Measurements from ENCODE around the gene CELF2. TPM values are rescaled to one million over a fixed set of nuclear protein-coding genes. Genes with fewer than 3 reads are reported as not detected.

Gene CELF2
- total RNA-seq, 1 donor from 2014 or later, result 6.4 TPM

DNA sequence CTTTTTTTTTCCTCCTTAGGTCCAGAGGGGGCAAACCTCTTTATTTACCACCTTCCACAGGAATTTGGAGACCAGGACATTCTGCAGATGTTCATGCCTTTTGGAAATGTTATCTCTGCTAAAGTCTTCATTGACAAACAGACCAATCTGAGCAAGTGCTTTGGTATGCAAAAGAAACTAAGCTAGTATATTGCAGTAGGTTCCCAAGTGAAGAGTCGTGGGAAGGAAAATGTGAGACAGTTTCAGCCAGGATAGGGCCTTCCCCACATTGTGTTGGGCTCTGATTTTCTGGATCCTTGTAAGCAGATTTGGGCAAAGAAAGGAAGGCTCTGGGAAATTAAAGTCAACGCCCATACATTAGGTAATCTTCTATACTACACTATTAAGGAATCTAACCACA, 308.1 kb downstream of the CELF2 start:
- DNase-seq (ENCODE audit: low read depth), result no peak

DNA sequence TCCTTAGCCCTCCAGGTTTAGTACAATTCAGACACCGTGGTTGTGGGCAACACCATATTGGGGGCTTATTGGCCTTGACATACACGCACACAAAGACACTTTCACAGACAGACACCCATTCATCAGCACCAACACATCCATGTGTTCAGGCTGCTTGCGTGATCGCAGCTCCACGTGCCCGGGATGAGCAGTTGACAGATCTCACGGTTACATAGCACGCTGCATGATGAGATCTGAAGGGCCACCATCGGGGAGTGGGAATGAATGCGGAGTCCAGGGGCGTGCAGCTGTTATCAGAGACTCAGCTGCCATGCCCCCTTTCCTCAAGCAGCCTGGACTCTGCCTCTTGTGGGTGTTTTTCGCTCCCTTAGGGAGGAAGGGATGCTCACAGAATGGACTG, 308.6 kb downstream of the CELF2 start:
- no peak for DNase-seq (ENCODE audit: low read depth)

DNA sequence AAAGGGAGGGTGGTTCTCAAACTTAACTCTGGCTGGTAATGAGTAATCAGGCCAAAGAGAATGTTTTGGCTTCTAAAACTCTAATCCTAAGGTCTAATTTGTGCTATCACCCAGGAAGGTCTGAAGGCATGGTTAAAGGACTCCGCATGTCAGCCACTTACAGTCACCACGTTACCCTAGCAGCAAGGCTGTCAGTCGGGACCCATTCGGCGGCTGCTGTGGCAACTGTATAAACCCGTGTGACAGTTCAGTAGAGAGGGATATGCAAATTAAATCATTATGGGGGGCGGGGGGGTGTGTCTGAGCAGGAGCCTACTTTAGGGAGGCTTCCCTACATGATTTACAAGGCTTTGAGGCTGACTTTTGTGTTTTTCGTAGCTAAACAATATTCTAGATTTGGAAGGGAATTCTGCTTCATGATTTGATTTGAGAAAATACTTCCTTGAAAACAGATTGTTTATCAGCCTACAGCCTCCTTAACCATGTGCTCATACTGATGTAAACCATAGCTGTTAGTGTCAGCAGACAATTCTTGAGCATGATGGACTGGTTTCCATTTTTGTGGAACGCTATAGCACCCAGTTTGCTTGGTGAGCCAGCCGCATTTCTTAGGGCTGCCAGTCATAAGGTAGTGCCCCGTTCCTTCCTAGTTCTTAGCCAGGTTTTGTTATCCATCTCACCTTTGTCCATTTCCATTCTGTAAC, 309.4 kb downstream of the CELF2 start:
- DNase-seq (ENCODE audit: low read depth), result no peak

DNA sequence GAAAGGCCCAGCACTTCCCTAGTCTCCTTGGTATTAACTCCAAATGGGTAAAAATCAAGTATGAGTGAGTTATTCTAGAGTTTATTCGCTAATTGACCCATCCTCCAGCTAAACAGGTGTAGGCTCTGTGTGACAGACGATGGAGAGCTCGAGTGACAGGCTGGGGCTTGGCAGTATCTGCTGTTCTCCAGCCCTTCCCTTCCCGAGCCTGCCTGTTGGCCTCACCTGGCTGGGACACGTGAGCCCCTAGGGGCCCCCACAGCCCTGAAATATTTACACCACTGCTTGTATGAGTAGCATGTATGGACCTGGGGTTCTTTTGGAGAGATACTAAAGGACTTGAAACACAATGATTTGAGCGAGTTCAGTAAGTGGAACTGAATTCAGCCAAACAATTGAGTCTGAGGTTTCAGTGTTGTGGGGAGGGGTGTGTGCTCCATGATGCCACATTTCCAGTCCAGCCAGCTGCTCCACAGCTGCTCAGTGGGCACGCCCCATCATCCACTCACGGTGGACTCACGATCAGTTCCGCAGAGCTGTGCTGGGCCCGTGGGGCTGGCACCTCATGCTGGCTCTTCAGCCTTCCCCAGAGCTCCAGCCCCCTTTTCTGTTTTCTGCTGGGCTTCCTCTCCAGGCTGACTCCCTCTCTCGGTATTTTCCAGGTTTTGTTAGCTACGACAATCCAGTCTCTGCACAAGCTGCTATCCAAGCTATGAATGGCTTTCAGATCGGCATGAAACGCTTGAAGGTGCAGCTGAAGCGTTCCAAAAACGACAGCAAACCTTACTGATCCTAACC, 310.8 kb downstream of the CELF2 start:
- DNase-seq (ENCODE audit: low read depth), result no peak

GRCh38 chr10:11329062-11329673, 311.5 kb downstream of the CELF2 start:
- no peak for DNase-seq (ENCODE audit: low read depth)

- no peak for DNase-seq (ENCODE audit: low read depth)
These were observed 312.8 kb downstream of the CELF2 start for GRCh38 chr10:11330383-11331045.

DNA sequence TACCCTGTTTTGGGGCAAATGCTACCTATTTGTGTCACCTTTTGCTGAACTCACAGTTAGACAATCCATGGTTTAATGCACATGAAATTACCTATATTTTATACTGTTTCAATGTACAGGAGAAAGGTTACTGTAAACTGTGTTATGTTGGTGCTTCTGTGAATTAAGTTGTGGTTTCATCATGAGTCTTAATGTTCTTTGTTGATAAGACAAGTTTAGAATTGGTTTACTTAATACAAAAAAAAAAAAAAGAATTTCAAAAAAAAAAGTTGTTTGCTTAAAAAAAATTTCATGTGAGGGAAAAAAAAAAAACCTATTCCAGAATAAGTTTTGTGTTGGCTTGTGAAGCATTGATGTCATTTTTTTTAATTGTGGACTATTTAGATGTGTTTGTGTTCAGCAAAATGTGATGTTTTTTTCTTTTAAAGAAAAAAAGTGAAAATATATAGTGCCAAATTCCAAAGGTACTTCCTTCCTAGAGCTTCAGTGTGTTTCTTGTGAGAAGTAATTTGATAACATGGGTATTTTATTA, 313.4 kb downstream of the CELF2 start:
- DNase-seq (ENCODE audit: low read depth), result no peak

DNA sequence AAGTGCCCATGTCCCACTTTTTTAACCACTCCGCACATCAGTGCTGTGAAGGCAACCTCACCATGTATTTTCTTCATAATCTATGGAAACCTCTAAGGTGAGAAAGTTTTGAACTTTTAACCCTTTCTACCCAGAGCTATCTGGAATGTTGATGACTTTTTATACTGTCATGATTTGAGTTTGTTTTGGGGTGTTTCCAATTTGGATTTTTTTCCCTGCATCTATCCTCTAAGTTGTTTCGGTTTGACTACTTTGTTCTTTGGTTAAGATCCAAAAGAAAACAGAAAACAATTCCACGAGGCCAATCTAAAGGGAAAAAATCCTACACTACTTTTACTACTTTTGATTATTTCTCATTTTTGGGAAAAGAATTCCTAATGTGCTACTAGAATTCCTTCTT, 314.1 kb downstream of the CELF2 start:
- no peak for DNase-seq (ENCODE audit: low read depth)

DNA sequence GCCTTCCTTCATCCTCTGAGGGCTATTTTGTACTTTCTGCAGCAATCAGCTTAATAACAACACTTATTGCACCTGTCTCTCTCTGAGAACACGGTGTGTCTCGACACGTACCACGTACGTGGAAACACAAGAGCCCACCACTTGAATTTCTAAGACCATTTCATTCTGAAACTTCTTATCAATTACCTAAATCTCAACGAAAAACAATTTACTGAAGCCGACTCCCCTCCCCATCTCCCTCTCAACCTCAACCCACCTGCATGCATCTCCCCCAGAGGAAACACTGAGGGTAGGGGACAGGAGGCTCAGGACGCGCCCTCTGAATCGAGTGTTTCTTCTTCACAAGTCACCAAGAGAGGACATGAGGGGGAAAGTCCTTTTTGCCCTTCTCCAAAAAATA, 315.2 kb downstream of the CELF2 start:
- DNase-seq (ENCODE audit: low read depth), result no peak

- no peak for DNase-seq (ENCODE audit: low read depth)
These were observed 316.8 kb downstream of the CELF2 start for GRCh38 chr10:11334436-11334835.

- DNase-seq (ENCODE audit: low read depth), result no peak
These were observed 317.5 kb downstream of the CELF2 start for GRCh38 chr10:11335167-11335652.

- DNase-seq (ENCODE audit: low read depth), result no peak
These were observed 318.3 kb downstream of the CELF2 start for GRCh38 chr10:11335881-11336430.

DNA sequence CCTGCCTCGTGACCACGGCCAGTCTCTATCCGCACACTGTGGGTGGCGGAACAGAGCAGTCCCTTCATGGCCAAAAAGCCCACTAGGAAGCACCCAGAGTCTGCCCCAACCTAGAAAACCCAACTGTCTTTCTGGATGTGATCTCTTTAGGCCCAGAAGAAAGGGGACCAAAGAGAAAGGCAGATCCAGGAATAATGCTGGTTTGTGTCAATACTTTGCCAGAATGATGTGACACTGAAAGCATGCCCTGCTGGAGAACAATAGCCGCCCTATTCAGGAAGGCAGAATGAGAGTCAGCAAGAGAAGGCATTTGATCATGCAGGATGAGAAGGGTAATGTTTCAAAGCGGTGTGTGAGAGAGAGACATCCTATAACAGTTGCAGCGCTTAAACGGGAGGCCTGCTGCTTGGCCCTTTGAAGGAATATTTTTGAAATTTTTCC, 319.1 kb downstream of the CELF2 start:
- no peak for DNase-seq (ENCODE audit: low read depth)

GRCh38 chr10:11337516-11337915, 319.8 kb downstream of the CELF2 start:
- DNase-seq (ENCODE audit: low read depth), result no peak

GRCh38 chr10:11338160-11338844, 320.6 kb downstream of the CELF2 start:
- DNase-seq (ENCODE audit: low read depth), result no peak

- no peak for DNase-seq (ENCODE audit: low read depth)
These were observed 321.3 kb downstream of the CELF2 start for GRCh38 chr10:11339013-11339412.

DNA sequence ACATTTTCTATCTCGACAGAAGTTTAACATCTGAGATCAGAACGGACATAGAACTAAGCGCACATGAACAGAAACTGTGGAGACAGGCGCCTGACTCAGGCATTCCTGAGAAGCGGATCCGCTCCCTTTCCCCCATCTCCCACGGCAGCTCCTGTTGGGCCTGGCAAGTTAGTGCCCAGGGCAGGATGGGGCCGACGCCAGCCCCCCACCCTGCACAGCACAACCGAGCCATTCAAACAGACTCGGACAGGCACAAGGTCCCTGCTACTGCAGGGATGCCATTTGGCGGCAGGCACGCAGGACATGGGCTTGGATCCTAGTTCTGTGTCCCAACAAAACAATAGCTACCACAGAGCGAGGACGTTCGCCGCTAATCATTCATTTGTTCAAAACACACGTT, 322.0 kb downstream of the CELF2 start:
- no peak for DNase-seq (ENCODE audit: low read depth)

DNA sequence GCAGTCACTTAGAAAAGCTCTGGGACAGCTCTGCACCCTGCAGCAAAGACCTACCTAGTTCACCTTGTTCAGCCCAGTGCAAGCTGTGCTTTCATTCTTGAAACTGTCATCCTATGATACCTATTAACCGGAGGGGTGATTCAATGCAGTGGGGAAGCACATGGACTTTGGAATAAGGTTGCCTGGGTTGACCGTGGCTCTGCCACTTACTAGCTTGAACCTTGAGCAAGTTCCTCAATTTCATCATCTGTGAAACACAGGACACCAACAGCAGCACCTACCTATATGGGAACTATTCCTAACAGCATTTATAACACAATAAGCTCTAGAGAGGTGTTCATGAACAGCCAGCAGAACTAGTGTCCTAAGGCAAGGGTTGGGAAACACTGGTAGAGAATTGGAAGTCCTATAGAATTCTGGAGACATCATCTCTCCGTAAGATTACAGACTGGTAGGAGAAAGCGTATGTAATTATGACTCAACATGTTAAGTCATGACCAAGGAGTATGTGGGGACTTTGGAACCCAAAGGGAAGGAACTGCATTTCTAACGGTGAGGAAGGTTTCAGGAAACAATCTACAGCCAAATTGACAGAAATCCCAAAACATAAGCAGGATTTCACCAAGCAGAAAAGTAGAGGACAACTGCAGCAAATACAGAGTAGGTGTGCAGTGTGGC, 323.8 kb downstream of the CELF2 start:
- no peak for DNase-seq (ENCODE audit: low read depth)

DNA sequence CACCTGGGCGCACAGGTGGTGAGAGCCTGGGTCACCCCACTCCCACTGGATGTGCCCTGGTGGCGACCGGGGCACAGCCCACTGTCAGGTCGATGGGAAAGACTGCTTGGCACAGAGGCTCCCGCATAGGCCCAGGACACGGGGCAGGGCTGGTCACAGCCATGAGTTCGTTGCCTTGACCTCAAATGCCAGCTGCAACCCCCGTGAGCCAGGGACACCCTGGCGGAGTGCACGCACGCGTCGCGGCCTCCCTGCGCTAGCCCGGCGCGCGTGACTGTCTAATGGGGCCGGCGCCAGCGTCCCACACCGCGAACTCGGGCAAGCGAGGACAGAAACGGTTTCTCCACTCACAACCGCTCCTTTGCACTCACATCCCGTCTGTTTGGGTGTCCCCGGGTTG, 326.4 kb downstream of the CELF2 start:
- no peak for DNase-seq (ENCODE audit: low read depth)

DNA sequence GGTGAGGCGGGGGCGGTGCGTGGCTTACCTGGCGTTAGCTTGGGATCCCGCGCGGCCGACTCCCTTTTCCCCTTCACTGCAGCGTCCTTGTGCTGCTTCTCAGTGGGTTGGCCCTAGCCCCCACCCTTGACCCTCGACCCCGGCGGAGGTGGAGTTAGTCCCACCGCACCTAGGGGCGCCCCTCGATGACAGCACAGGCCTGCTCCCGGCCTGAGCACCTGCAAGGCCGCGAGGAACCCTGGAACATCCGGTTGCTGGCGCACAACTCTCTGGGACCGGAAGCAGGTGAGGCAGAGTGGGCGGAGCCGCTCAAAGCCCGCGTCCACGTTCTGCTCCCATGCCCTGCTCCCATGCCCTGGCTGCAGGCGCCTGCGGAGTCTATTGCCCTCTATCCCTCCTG, 326.9 kb downstream of the CELF2 start:
- no peak for DNase-seq (ENCODE audit: low read depth)

All from renal cortical epithelial cell (primary cell).